Activated CD4-positive, alpha-beta T cell treated with anti-CD3 and anti-CD28 coated beads, Interleukin-2, amount 50 U/mL, for 1 hour (primary cell): ENCODE data around the gene NT5C1B.
"Not testable (repeated sequence)": the region's sequence is repeated elsewhere in the genome, so short reads cannot be mapped to it uniquely, and the experiment has no call there.

Experiments used
- DNase-seq: peaks from one replicate; pipeline ENCODE4 v3.0.0-alpha.2; 2020

Gene NT5C1B

GRCh38 chr2:18589354-18589753 is at the start of gene NT5C1B:
TSS of gene NT5C1B (minus strand) at chr2:18589569. CDS start at chr2:18589468, 101 bp downstream.
- no peak for DNase-seq

GRCh38 chr2:18637196-18637595 is 47.8 kb upstream of the NT5C1B start:
- no peak for DNase-seq

- not testable (repeated sequence) for DNase-seq
Measured at GRCh38 chr2:18632699-18633098, 43.3 kb upstream of the NT5C1B start.

GRCh38 chr2:18630941-18631340 is 41.6 kb upstream of the NT5C1B start:
- no peak for DNase-seq

- DNase-seq, result no peak
Measured at GRCh38 chr2:18630541-18630940, 41.2 kb upstream of the NT5C1B start.

- DNase-seq, result no peak
Measured at GRCh38 chr2:18630101-18630500, 40.7 kb upstream of the NT5C1B start.

- DNase-seq, result no peak
Measured at GRCh38 chr2:18626958-18627650, 37.7 kb upstream of the NT5C1B start.

- DNase-seq, result no peak
Measured at GRCh38 chr2:18626256-18626668, 36.9 kb upstream of the NT5C1B start.

GRCh38 chr2:18625563-18625962 is 36.2 kb upstream of the NT5C1B start:
- no peak for DNase-seq

- no peak for DNase-seq
Measured at GRCh38 chr2:18623782-18624181, 34.4 kb upstream of the NT5C1B start.

GRCh38 chr2:18620867-18621632 is 31.7 kb upstream of the NT5C1B start:
- no peak for DNase-seq

GRCh38 chr2:18619091-18619490 is 29.7 kb upstream of the NT5C1B start:
- DNase-seq, result no peak

- no peak for DNase-seq
Measured at GRCh38 chr2:18614041-18614440, 24.7 kb upstream of the NT5C1B start.

GRCh38 chr2:18612133-18612532 is 22.8 kb upstream of the NT5C1B start:
- no peak for DNase-seq

- no peak for DNase-seq
Measured at GRCh38 chr2:18611604-18612003, 22.2 kb upstream of the NT5C1B start.

GRCh38 chr2:18611184-18611583 is 21.8 kb upstream of the NT5C1B start:
- no peak for DNase-seq

GRCh38 chr2:18610651-18611050 is 21.3 kb upstream of the NT5C1B start:
- no peak for DNase-seq

GRCh38 chr2:18610090-18610489 is 20.7 kb upstream of the NT5C1B start:
- DNase-seq, result no peak

- no peak for DNase-seq
Measured at GRCh38 chr2:18605115-18605514, 15.7 kb upstream of the NT5C1B start.

GRCh38 chr2:18604531-18604885 is 15.1 kb upstream of the NT5C1B start:
- no peak for DNase-seq

GRCh38 chr2:18603854-18604530 is 14.6 kb upstream of the NT5C1B start:
- no peak for DNase-seq

- no peak for DNase-seq
Measured at GRCh38 chr2:18602298-18602697, 12.9 kb upstream of the NT5C1B start.

GRCh38 chr2:18600255-18600613 is 10.9 kb upstream of the NT5C1B start:
- no peak for DNase-seq
